Karpas-422 (cell line): ENCODE measurements around the gene HGFAC. TPM values are rescaled to one million over a fixed set of nuclear protein-coding genes. Genes with fewer than 3 reads are reported as not detected.

Experiments
- DNase-seq: peaks from one replicate; pipeline ENCODE4 v3.0.0-alpha.2; 2015
- H2AFZ ChIP-seq: fragments of 200-600 bp; sonication (generic); 2 replicates; pipeline ENCODE4 v1.6.1; 2014; ENCODE audit warnings: antibody characterized with exemption, low read length, mixed read lengths
- H3K27ac ChIP-seq: fragments of 200-600 bp; sonication (generic); 2 replicates; pipeline ENCODE4 v1.5.1; 2014; ENCODE audit warnings: mild to moderate bottlenecking, low read length, moderate library complexity
- H3K27me3 ChIP-seq: fragments of 200-600 bp; sonication (generic); 2 replicates; pipeline ENCODE4 v1.6.1; 2014; ENCODE audit warnings: low read length, mixed read lengths
- H3K36me3 ChIP-seq: fragments of 200-600 bp; sonication (generic); 2 replicates; pipeline ENCODE4 v1.6.1; 2014; ENCODE audit warnings: low read length, mixed read lengths; ENCODE audit not compliant: insufficient read depth
- H3K4me1 ChIP-seq: fragments of 200-600 bp; sonication (generic); 2 replicates; pipeline ENCODE4 v1.6.1; 2014; ENCODE audit warnings: mild to moderate bottlenecking, low read length, mixed read lengths
- H3K4me2 ChIP-seq: fragments of 200-600 bp; sonication (generic); 2 replicates; pipeline ENCODE4 v1.6.1; 2014; ENCODE audit warnings: low read length, low read depth, mild to moderate bottlenecking; ENCODE audit not compliant: poor library complexity, severe bottlenecking
- H3K4me3 ChIP-seq: fragments of 200-600 bp; sonication (generic); 2 replicates; pipeline ENCODE4 v1.5.1; 2014; ENCODE audit warnings: mild to moderate bottlenecking, antibody characterized with exemption, low read length, mixed read lengths
- H3K79me2 ChIP-seq: fragments of 200-600 bp; sonication (generic); 2 replicates; pipeline ENCODE4 v1.6.1; 2014; ENCODE audit warnings: mild to moderate bottlenecking, low read length, mixed read lengths
- H3K9ac ChIP-seq: fragments of 200-600 bp; sonication (generic); 2 replicates; pipeline ENCODE4 v1.6.0; 2014; ENCODE audit warnings: low read length
- H3K9me2 ChIP-seq: fragments of 200-600 bp; sonication (generic), shearing (Covaris generic); replicated peaks from 2 replicates; pipeline ENCODE4 v1.6.0; 2014; ENCODE audit warnings: mild to moderate bottlenecking, low read length, moderate library complexity; ENCODE audit not compliant: insufficient read depth
- H3K9me3 ChIP-seq: fragments of 300-700, 200-600 bp; sonication (generic); 2 replicates; pipeline ENCODE4 v1.6.1; 2014; ENCODE audit warnings: low read length, mixed read lengths
- H4K20me1 ChIP-seq: fragments of 200-600 bp; sonication (generic); 2 replicates; pipeline ENCODE4 v1.6.1; 2014; ENCODE audit warnings: mild to moderate bottlenecking, antibody characterized with exemption, low read length, low read depth; ENCODE audit not compliant: insufficient read depth
- total RNA-seq: library from RNA; depleted of rRNA; stranded (reverse); fragments of >200 nt; shearing (Covaris generic); gene quantifications from 2 replicates; pipeline ENCODE4 v1.2.3, GENCODE V29; 2014; ENCODE audit warnings: low replicate concordance

Gene HGFAC
- total RNA-seq, 1 experiment from 2014 or later, result not detected

GRCh38 chr4:3413217-3413671, 28.5 kb upstream of the HGFAC start:
- Histone ChIP-seq H3K9ac (no peak overlapping the region), H4K20me1 (no peaks in the 10 kb centered on the region), H3K9me3 (no peaks in the 10 kb centered on the region), H3K4me2 (no peak overlapping the region), H3K4me3 (no peak overlapping the region), H3K4me1 (no peaks in the 10 kb centered on the region), H3K27me3 (no peaks in the 10 kb centered on the region), H3K27ac (no peak overlapping the region), H3K79me2 (no peaks in the 10 kb centered on the region), H3K36me3 (no peaks in the 10 kb centered on the region), H2AFZ (no peak overlapping the region), H3K9me2 (no peaks in the 10 kb centered on the region)
- DNase-seq, result no peak

- Histone ChIP-seq H3K4me3 (no peak overlapping the region), H3K27me3 (no peaks in the 10 kb centered on the region), H3K36me3 (no peaks in the 10 kb centered on the region), H2AFZ (no peak overlapping the region), H3K27ac (no peak overlapping the region), H3K79me2 (no peaks in the 10 kb centered on the region), H3K9me3 (no peaks in the 10 kb centered on the region), H3K9ac (no peak overlapping the region), H3K9me2 (no peaks in the 10 kb centered on the region), H3K4me1 (no peaks in the 10 kb centered on the region), H4K20me1 (no peaks in the 10 kb centered on the region), H3K4me2 (no peak overlapping the region)
- DNase-seq, result no peak
Measured at GRCh38 chr4:3413675-3414420, 27.9 kb upstream of the HGFAC start.

DNA sequence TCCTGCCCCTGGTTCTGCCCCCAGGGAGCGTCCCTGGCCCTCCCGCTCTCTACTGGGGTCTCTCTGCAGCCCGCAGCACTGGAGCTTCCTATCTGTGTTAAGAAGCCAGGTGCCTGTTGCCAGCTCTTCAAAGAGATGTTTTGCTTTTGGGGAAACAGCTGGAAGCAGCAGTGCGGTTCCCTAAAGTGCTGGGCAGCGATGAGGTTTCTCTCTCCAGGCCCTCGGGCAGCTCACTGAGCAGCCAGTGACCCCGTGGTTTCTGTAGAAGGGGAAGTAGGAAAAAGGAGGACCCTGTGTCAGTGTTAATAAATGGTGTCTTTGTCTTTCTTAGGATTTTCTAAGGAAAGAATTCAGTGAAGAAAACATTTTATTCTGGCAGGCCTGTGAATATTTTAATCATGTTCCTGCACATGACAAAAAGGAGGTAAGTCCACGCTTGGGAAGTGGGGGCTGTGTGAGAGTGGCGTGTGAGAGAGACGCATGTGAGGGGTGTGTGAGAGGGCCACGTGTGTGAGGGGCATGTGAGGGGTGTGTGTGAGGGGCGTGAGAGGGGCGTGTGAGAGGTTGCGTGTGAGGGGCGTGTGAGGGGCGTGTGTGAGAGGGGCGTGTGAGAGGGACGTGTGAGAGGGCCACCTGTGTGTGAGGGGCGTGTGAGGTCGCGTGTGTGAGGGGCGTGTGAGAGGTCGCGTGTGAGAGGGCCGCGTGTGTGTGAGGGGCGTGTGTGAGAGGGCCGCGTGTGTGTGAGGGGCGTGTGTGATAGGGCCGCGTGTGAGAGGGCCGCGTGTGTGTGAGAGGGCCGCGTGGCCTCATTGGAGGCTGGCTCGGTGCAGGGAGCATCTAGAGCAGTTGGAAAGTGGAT, 27.1 kb upstream of the HGFAC start:
- H3K79me2 ChIP-seq, result no peaks in the 10 kb centered on the region
- H3K4me2 ChIP-seq, result no peak overlapping the region
- no peak overlapping the region for H3K27ac ChIP-seq
- H2AFZ ChIP-seq, result no peak overlapping the region
- H3K9me2 ChIP-seq, result no peaks in the 10 kb centered on the region
- H3K27me3 ChIP-seq, result no peaks in the 10 kb centered on the region
- no peaks in the 10 kb centered on the region for H4K20me1 ChIP-seq
- H3K36me3 ChIP-seq, result no peaks in the 10 kb centered on the region
- no peaks in the 10 kb centered on the region for H3K4me1 ChIP-seq
- DNase-seq, result no peak
- H3K9ac ChIP-seq, result no peak overlapping the region
- no peak overlapping the region for H3K4me3 ChIP-seq
- no peaks in the 10 kb centered on the region for H3K9me3 ChIP-seq

- Histone ChIP-seq H3K79me2 (no peaks in the 10 kb centered on the region), H3K9me3 (no peaks in the 10 kb centered on the region), H3K4me1 (no peaks in the 10 kb centered on the region), H3K4me3 (no peak overlapping the region), H2AFZ (no peak overlapping the region), H3K27ac (no peak overlapping the region), H3K4me2 (no peak overlapping the region), H3K9ac (no peak overlapping the region), H3K9me2 (no peaks in the 10 kb centered on the region), H4K20me1 (no peaks in the 10 kb centered on the region), H3K36me3 (no peaks in the 10 kb centered on the region), H3K27me3 (no peaks in the 10 kb centered on the region)
- no peak for DNase-seq
Measured at GRCh38 chr4:3415471-3416141, 26.2 kb upstream of the HGFAC start.

- H3K9ac ChIP-seq, result no peak overlapping the region
- H4K20me1 ChIP-seq, result no peaks in the 10 kb centered on the region
- H2AFZ ChIP-seq, result no peak overlapping the region
- H3K36me3 ChIP-seq, result no peaks in the 10 kb centered on the region
- no peak overlapping the region for H3K4me2 ChIP-seq
- H3K27ac ChIP-seq, result no peak overlapping the region
- H3K4me3 ChIP-seq, result no peak overlapping the region
- no peaks in the 10 kb centered on the region for H3K9me2 ChIP-seq
- H3K9me3 ChIP-seq, result no peaks in the 10 kb centered on the region
- no peak for DNase-seq
- H3K27me3 ChIP-seq, result no peaks in the 10 kb centered on the region
- no peaks in the 10 kb centered on the region for H3K4me1 ChIP-seq
- H3K79me2 ChIP-seq, result no peaks in the 10 kb centered on the region
Measured at GRCh38 chr4:3416270-3416669, 25.5 kb upstream of the HGFAC start.

- H3K27me3 ChIP-seq, result no peaks in the 10 kb centered on the region
- H2AFZ ChIP-seq, result no peak overlapping the region
- no peaks in the 10 kb centered on the region for H3K79me2 ChIP-seq
- no peaks in the 10 kb centered on the region for H3K9me2 ChIP-seq
- no peak overlapping the region for H3K4me2 ChIP-seq
- no peak for DNase-seq
- H4K20me1 ChIP-seq, result no peaks in the 10 kb centered on the region
- no peak overlapping the region for H3K9ac ChIP-seq
- no peak overlapping the region for H3K4me3 ChIP-seq
- H3K9me3 ChIP-seq, result no peaks in the 10 kb centered on the region
- H3K36me3 ChIP-seq, result no peaks in the 10 kb centered on the region
- H3K4me1 ChIP-seq, result no peaks in the 10 kb centered on the region
- no peak overlapping the region for H3K27ac ChIP-seq
Measured at GRCh38 chr4:3416821-3417221, 24.9 kb upstream of the HGFAC start.

DNA sequence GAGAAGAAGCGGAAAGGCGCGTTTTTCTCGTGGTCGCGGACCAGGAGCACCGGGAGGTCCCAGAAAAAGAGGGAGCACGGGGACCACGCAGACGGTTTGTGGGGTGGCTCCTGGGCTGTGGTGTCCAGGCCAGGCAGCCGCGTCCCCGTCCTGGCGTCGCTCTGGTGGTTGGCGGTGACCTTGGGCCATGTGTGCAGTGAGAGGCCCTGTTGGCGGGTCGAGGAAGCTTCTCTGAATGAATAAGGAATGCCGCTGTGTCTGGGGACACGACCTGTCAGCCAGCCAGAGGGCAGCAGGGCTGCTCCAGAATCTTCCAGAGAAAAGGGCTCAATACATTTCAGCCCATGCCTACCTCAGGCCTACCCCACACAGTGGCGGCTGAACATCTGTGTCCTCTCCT, 24.3 kb upstream of the HGFAC start:
- no peak overlapping the region for H3K4me3 ChIP-seq
- H3K27ac ChIP-seq, result no peak overlapping the region
- no peaks in the 10 kb centered on the region for H3K9me2 ChIP-seq
- H3K79me2 ChIP-seq, result no peaks in the 10 kb centered on the region
- no peaks in the 10 kb centered on the region for H3K27me3 ChIP-seq
- no peaks in the 10 kb centered on the region for H3K4me1 ChIP-seq
- DNase-seq, result no peak
- no peaks in the 10 kb centered on the region for H4K20me1 ChIP-seq
- no peaks in the 10 kb centered on the region for H3K36me3 ChIP-seq
- no peak overlapping the region for H2AFZ ChIP-seq
- no peak overlapping the region for H3K9ac ChIP-seq
- H3K9me3 ChIP-seq, result no peaks in the 10 kb centered on the region
- H3K4me2 ChIP-seq, result no peak overlapping the region
